DMS 273 (cell line): ENCODE data around the gene CCNB2.
A peak's percentile ranks its signal among the peaks of the same experiment; 100 is the strongest.
"Not testable (repeated sequence)": the region's sequence is repeated elsewhere in the genome, so short reads cannot be mapped to it uniquely, and the experiment has no call there.

Experiments
- DNase-seq: peaks from one replicate; lab custom pipeline; 2025; ENCODE audit not compliant: unreplicated experiment; lab: John Stamatoyannopoulos, UW

CCNB2 gene

GRCh38 chr15:59104912-59105732 lies at the start of gene CCNB2:
Gene CCNB2, plus strand, starts transcription at chr15:59105146. Its CDS starts 123 bp downstream, at chr15:59105269.
- DNase-seq = peak; percentile 94

GRCh38 chr15:59059076-59059597 lies 45.8 kb upstream of the CCNB2 start:
- no peak for DNase-seq

GRCh38 chr15:59060348-59060747 lies 44.6 kb upstream of the CCNB2 start:
- DNase-seq = no peak

GRCh38 chr15:59063042-59063441 lies 41.9 kb upstream of the CCNB2 start:
- no peak for DNase-seq

- DNase-seq = no peak
Observed at GRCh38 chr15:59069430-59069829, 35.5 kb upstream of the CCNB2 start.

- DNase-seq = no peak
Observed at GRCh38 chr15:59074607-59075006, 30.3 kb upstream of the CCNB2 start.

- DNase-seq = no peak
Observed at GRCh38 chr15:59087731-59088130, 17.2 kb upstream of the CCNB2 start.

GRCh38 chr15:59094077-59094476 lies 10.9 kb upstream of the CCNB2 start:
- no peak for DNase-seq

- no peak for DNase-seq
Observed at GRCh38 chr15:59096429-59096828, 8.5 kb upstream of the CCNB2 start.

- no peak for DNase-seq
Observed at GRCh38 chr15:59099162-59099685, 5.7 kb upstream of the CCNB2 start.

GRCh38 chr15:59104602-59104911 lies 389 bp upstream of the CCNB2 start:
- DNase-seq = no peak

- no peak for DNase-seq
Observed at GRCh38 chr15:59105854-59106253, 908 bp downstream of the CCNB2 start.

GRCh38 chr15:59111251-59111650 lies 6.3 kb downstream of the CCNB2 start:
- no peak for DNase-seq

GRCh38 chr15:59115047-59115446 lies 10.1 kb downstream of the CCNB2 start:
- no peak for DNase-seq

- no peak for DNase-seq
Observed at GRCh38 chr15:59116141-59116540, 11.2 kb downstream of the CCNB2 start.

- no peak for DNase-seq
Observed at GRCh38 chr15:59116771-59117170, 11.8 kb downstream of the CCNB2 start.

- DNase-seq = no peak
Observed at GRCh38 chr15:59119625-59120024, 14.7 kb downstream of the CCNB2 start.

- no peak for DNase-seq
Observed at GRCh38 chr15:59120937-59121336, 16.0 kb downstream of the CCNB2 start.

- no peak for DNase-seq
Observed at GRCh38 chr15:59124261-59124660, 19.3 kb downstream of the CCNB2 start.

- not testable (repeated sequence) for DNase-seq
Observed at GRCh38 chr15:59125683-59126082, 20.7 kb downstream of the CCNB2 start.

GRCh38 chr15:59127255-59127654 lies 22.3 kb downstream of the CCNB2 start:
- DNase-seq = not testable (repeated sequence)

- no peak for DNase-seq
Observed at GRCh38 chr15:59131456-59131855, 26.5 kb downstream of the CCNB2 start.
